GM23248 (cell line): ENCODE results near the gene CD79A. TPM values are rescaled to one million over a fixed set of nuclear protein-coding genes. Genes with fewer than 3 reads are reported as not detected.

Experiments
- DNase-seq: peaks from one replicate; pipeline ENCODE4 v3.0.0-alpha.2; 2015
- H2AFZ ChIP-seq: fragments of 200-600 bp; sonication (generic); 2 replicates; pipeline ENCODE4 v1.6.1; 2016; ENCODE audit warnings: antibody characterized with exemption
- H3F3A ChIP-seq: fragments of 200-600 bp; sonication (generic); 2 replicates; pipeline ENCODE4 v1.6.1; 2016; ENCODE audit warnings: mild to moderate bottlenecking, antibody characterized with exemption, mixed run types; ENCODE audit not compliant: insufficient read depth
- H3K27ac ChIP-seq: fragments of 200-600 bp; sonication (generic); 2 replicates; pipeline ENCODE4 v1.5.1; 2016; ENCODE audit warnings: mild to moderate bottlenecking
- H3K27me3 ChIP-seq: fragments of 200-600 bp; sonication (generic); replicated peaks from 2 replicates; pipeline ENCODE4 v1.6.1; 2016; ENCODE audit warnings: mild to moderate bottlenecking; ENCODE audit not compliant: insufficient read depth
- H3K36me3 ChIP-seq: fragments of 200-600 bp; sonication (generic); 2 replicates; pipeline ENCODE4 v1.6.1; 2016; ENCODE audit warnings: low read depth, mild to moderate bottlenecking
- H3K4me1 ChIP-seq: fragments of 200-600 bp; sonication (generic); 2 replicates; pipeline ENCODE4 v1.6.1; 2016; ENCODE audit warnings: mild to moderate bottlenecking; ENCODE audit not compliant: insufficient read depth
- H3K4me2 ChIP-seq: fragments of 200-600 bp; sonication (generic); one replicate; pipeline ENCODE4 v1.6.1; 2016; ENCODE audit warnings: mild to moderate bottlenecking; ENCODE audit not compliant: unreplicated experiment
- H3K4me3 ChIP-seq: fragments of 200-600 bp; sonication (generic); 2 replicates; pipeline ENCODE4 v1.5.1; 2016; ENCODE audit warnings: mild to moderate bottlenecking
- H3K79me2 ChIP-seq: fragments of 200-600 bp; sonication (generic); 2 replicates; pipeline ENCODE4 v1.6.1; 2016; ENCODE audit warnings: mild to moderate bottlenecking; ENCODE audit not compliant: insufficient read depth
- H3K9ac ChIP-seq: fragments of 200-600 bp; sonication (generic); 2 replicates; pipeline ENCODE4 v1.6.1; 2016; ENCODE audit warnings: mild to moderate bottlenecking
- H3K9me2 ChIP-seq: fragments of 200-600 bp; sonication (generic); 2 replicates; pipeline ENCODE4 v1.6.1; 2016; ENCODE audit warnings: mixed run types, mild to moderate bottlenecking, moderate library complexity; ENCODE audit not compliant: insufficient read depth
- H3K9me3 ChIP-seq: fragments of 200-600 bp; sonication (generic); one replicate; pipeline ENCODE4 v1.6.1; 2017; ENCODE audit warnings: low read depth
- H4K20me1 ChIP-seq: fragments of 200-600 bp; sonication (generic); 2 replicates; pipeline ENCODE4 v1.6.0; 2016; ENCODE audit not compliant: insufficient read depth
- EZH2 ChIP-seq: fragments of 200-600 bp; sonication (generic); IDR thresholded peaks from 2 replicates; pipeline ENCODE4 v1.6.1; 2018; ENCODE audit warnings: antibody characterized with exemption, mild to moderate bottlenecking; ENCODE audit not compliant: insufficient read depth, poor library complexity, severe bottlenecking
- EZH2phosphoT487 ChIP-seq: fragments of 200-600 bp; sonication (generic); IDR thresholded peaks from 2 replicates; pipeline ENCODE4 v1.6.1; 2018; ENCODE audit warnings: antibody characterized with exemption, moderate library complexity, mild to moderate bottlenecking, low read depth; ENCODE audit not compliant: insufficient read depth
- WGBS, 2 experiments: methylation state at CpG; one replicate each; pipeline ENCODE4 v1.1.6; 2015 to 2017; ENCODE audit warnings: low lambda C conversion rate in 2 of 2, low coverage in 1 of 2; ENCODE audit errors: missing lambda C conversion rate in 2 of 2; 5-methylcytosine and 5-hydroxymethylcytosine counted together
- in situ Hi-C: fragments of 300-500 bp; cut with MboI; formaldehyde crosslinking; loops from 2 replicates; pipeline ENCODE4 v1.15.0; 2020
- polyA plus RNA-seq: library from polyadenylated mRNA; unstranded; fragments of >200 nt; fragmentation: Nextera tagmentation; extraction: Ambion mirVana; gene quantifications from 2 replicates; pipeline ENCODE4 v1.2.1, GENCODE V29; 2016
- total RNA-seq: library from RNA; depleted of rRNA; stranded (reverse); fragments of >200 nt; shearing (Covaris generic); gene quantifications from 2 replicates; pipeline ENCODE4 v1.2.3, GENCODE V29; 2014

CD79A gene
- total and polyA plus RNA-seq, 2 experiments from 2014 or later: not detected

DNA sequence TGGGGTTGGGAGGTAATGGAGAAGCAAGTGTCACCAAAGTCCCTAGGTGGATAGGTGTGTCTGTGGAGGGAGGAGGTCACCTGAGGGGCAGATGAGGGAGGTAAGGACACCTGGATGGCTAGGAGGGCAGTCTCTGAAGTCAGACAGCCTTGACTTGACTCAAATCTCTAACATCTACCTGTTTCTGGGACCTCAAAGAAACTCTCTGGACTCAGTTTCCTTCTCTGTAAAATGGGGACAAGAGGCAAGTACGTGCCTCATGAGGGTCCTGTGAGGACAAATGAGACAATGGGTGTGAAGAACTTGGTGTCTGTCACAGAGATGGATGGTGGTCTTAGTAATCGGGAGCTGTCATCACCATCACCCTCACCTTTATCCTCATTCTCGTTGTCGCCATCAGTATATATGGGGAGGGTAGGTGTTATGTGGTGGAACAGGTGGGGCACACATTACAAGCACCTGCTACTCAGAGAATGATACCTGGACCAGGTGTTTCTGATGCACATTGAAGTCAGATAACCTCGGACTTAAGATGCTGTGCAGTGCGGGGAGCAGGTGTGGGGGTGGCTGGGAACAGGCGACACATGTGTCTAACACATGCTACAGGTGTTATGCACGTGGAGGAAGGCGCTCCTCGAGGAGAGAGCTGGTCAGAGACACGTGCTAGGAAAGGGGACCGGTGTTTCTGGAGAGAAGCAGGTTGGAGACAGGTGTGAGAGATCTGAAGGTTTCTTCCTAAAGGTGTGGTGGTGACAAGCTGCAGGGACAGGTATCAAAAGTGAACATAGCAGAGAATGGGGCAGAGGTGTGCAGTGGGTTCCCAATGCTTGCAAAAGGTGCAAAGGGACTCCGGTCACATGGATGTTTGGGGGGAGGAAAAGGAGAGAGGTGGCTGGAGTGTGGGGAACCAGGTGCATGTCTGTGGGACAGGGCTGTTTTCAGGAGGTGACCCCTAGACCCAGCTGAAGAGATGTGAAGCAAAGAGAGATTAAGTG lies 47.4 kb downstream of the CD79A start:
- 9 to 11% methylated on average over 13 of the region's 13 CpGs for WGBS, 2 experiments
- H3K4me1 ChIP-seq: no peaks in the 10 kb centered on the region
- in situ Hi-C loops: no loop called here
- no peaks in the 10 kb centered on the region for H3K9me2 ChIP-seq
- H3K9ac ChIP-seq: no peak overlapping the region
- H3K4me2 ChIP-seq: no peak overlapping the region
- no peaks in the 10 kb centered on the region for H3K9me3 ChIP-seq
- DNase-seq: no peak
- H4K20me1 ChIP-seq: no peaks in the 10 kb centered on the region
- no peak overlapping the region for H2AFZ ChIP-seq
- H3K4me3 ChIP-seq: no peak overlapping the region
- H3F3A ChIP-seq: no peaks in the 10 kb centered on the region
- TF ChIP-seq EZH2: no peak
- no peak for TF ChIP-seq EZH2phosphoT487
- no peak overlapping the region for H3K27ac ChIP-seq
- H3K36me3 ChIP-seq: no peaks in the 10 kb centered on the region
- no peaks in the 10 kb centered on the region for H3K79me2 ChIP-seq
- peaks cover 76% of the 10 kb centered on the region for H3K27me3 ChIP-seq

DNA sequence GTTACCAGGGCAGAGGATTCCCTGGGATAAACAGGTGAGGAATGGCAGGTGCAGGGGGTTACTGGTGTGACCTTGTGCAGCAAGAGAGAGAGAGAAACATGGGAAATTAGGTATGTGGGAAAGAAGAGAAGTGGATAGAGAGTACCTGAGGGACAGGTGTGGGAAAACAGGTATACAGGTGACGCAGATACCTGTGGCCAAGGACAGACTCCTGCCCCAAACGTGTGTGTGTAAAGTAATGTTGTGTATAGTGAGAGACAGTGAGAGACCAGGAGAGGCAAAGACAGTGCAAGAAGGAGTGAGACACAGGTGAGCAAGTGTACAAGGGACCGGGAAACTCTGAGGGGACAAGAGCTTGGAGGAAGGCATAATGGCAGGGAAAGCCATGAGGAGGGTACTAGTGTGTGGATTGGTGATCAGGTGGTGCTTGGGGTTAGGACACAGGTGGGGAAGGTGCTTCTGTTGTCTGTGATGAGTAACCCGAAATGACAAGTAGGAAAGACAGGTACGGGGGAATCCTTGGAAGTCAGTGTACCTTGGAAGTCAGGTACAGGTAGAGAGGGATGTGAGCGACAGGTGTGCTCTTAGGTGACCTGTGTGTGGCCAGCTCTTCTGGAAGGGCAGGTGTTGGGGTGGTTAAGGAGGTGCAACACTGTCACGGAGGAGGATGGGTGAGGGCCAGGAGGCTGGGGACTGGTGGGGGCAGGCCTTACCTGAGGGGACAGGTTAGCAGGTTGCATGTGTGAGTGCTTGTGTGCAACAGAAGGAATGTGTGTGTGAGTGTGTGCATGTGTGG lies 48.3 kb downstream of the CD79A start:
- TF ChIP-seq EZH2phosphoT487: no peak
- TF ChIP-seq EZH2: no peak
- H3K36me3 ChIP-seq: no peaks in the 10 kb centered on the region
- no peak overlapping the region for H3K9ac ChIP-seq
- H3K27ac ChIP-seq: no peak overlapping the region
- no peak overlapping the region for H3K4me3 ChIP-seq
- no peaks in the 10 kb centered on the region for H4K20me1 ChIP-seq
- no peak for DNase-seq
- no peak overlapping the region for H2AFZ ChIP-seq
- in situ Hi-C loops: no loop called here
- no peaks in the 10 kb centered on the region for H3K9me2 ChIP-seq
- H3K4me1 ChIP-seq: no peaks in the 10 kb centered on the region
- WGBS, 2 experiments: 25 to 37% methylated on average over 7 of the region's 7 CpGs
- no peak overlapping the region for H3K4me2 ChIP-seq
- no peaks in the 10 kb centered on the region for H3K79me2 ChIP-seq
- peaks cover 83% of the 10 kb centered on the region for H3K27me3 ChIP-seq
- H3K9me3 ChIP-seq: no peaks in the 10 kb centered on the region
- no peaks in the 10 kb centered on the region for H3F3A ChIP-seq

DNA sequence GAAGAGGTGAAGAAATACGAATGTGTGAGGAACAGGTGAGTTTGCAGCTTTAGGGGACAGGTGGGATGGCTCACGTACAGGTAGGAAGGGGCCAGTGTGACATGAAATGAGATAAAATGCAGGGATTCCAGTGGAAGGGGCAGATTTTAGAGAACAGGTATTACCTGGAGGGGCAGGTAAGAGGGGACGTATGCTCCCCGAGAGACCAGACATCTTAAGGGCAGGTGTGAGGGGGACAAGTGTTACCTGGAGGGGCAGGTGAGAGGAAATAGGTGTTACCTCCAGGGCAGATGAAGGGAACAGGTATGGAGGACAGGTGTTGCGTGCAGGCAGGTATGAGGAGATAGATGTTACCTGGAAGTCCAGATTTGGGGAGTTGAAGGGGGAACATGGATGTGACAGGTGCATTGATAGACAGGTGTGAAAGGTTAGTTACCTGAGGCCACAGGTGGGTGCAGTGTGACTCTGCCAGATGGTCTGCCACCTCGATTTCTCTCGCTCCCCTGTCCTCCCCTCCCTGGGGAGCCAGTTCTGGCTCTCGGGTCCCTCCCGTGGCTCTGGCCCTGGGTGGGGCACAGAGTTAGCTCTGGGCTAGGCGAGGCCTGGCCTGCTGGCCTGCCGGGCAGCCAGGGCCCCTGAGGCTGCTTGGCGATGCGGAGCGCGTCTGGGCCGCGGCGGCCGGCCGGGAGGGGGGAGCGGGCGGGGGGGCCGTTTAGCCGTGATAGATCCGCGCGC lies 49.1 kb downstream of the CD79A start:
- Histone ChIP-seq H3K9me2 (no peaks in the 10 kb centered on the region), H3K4me2 (no peak overlapping the region), H3K9me3 (no peaks in the 10 kb centered on the region), H3K27me3 (peaks cover 83% of the 10 kb centered on the region), H3K36me3 (no peaks in the 10 kb centered on the region), H3F3A (no peaks in the 10 kb centered on the region), H3K9ac (no peak overlapping the region), H3K4me3 (no peak overlapping the region), H4K20me1 (no peaks in the 10 kb centered on the region), H2AFZ (no peak overlapping the region), H3K4me1 (no peaks in the 10 kb centered on the region), H3K27ac (no peak overlapping the region), H3K79me2 (no peaks in the 10 kb centered on the region)
- no peak for TF ChIP-seq EZH2phosphoT487
- no peak for TF ChIP-seq EZH2
- no peak for DNase-seq
- 10 to 13% methylated on average over 16 to 26 of the region's 27 CpGs for WGBS, 2 experiments
- in situ Hi-C loops: no loop called here
